GM18505 (cell line): ENCODE measurements around the gene POLR2I.

Experiments
- ATAC-seq: cut with Tn5 transposase; IDR thresholded peaks from one replicate; pipeline ENCODE4 v1.9.1; 2021; ENCODE audit not compliant: unreplicated experiment
- POLR2A ChIP-seq: IDR thresholded peaks from 4 replicates; pipeline ENCODE4 v1.6.1; 2011; ENCODE audit warnings: borderline replicate concordance; ENCODE audit not compliant: insufficient read depth, insufficient read length; ENCODE audit errors: extremely low read depth

Gene POLR2I

DNA sequence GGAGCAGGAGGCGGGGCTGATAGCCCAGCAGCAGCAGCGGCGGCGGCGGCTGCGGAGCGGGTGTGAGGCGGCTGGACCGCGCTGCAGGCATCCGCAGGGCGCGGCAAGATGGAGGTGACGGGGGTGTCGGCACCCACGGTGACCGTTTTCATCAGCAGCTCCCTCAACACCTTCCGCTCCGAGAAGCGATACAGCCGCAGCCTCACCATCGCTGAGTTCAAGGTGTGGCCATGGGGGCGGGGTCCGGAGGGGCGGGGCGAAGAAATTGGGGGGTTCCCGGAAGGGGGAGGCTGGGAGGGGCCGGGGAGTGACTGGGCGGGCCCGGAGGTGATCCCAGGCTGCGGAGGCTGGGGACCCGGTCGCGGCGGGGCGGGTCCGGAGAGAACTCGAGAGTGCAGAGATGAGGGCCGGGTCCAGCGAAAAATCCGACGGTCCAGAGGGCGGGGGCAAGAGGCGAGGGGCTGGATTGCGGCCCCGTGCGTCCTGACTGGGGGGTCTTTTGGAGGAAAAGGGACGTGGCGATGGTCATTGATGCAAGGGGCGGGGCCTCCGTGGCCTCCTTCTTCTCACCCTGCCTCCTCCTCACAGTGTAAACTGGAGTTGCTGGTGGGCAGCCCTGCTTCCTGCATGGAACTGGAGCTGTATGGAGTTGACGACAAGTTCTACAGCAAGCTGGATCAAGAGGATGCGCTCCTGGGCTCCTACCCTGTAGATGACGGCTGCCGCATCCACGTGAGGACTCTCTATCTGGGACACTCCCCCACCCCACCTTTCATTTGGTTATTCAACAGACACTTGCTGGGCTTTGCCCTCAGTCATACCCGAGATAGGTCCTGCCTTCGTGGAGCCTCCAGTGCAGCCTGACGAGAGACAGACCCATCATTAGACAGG, 1.0 kb upstream of the POLR2I start, which contains the start of gene TBCB:
Gene TBCB, plus strand, starts transcription at position 16 of the 891 bp plus-strand sequence. Its CDS starts 93 bp downstream, at position 109.
- TF ChIP-seq POLR2A: peak; percentile 88
- peak; percentile 34 for ATAC-seq

DNA sequence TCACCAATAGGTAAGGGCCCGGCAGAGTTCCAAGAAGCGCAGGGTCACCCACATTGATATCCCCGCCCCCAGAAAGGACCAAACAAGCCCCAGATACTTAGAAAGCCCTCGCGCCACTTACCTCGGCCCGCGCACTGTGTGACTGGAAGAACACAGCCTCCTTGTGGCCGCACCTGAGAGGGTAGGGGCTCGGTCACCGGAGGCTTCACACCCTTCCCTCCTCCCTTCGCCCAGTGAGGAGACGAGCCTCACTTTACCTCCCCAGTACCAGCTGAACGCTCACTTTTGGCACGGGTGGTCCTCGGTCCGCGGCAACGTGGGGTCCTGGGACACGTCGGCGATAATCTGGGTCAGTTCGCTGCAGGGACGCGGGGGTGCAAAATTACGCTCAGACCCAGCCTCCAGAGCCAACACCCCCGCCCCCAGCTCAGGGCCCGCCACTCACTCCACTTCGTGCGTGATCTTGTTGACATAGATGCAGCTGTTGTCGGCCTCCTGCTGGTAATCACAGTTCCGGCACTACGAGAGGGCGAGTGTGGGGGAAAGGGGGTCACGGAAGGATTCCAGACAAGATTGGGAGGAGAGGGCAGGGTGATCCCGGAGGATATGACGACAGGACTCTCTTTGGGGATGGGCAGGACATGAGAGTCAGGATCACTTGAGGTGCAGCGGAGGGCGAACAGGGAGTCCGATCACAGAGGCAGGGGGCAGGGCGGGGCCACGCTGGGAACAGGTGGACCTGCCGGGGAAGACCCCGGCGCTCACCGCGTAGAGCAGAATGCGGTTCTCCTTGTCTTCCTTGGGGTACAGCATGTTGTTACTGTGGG, 568 bp downstream of the POLR2I start:
- TF ChIP-seq POLR2A: no peak
- ATAC-seq: peak; percentile 3

DNA sequence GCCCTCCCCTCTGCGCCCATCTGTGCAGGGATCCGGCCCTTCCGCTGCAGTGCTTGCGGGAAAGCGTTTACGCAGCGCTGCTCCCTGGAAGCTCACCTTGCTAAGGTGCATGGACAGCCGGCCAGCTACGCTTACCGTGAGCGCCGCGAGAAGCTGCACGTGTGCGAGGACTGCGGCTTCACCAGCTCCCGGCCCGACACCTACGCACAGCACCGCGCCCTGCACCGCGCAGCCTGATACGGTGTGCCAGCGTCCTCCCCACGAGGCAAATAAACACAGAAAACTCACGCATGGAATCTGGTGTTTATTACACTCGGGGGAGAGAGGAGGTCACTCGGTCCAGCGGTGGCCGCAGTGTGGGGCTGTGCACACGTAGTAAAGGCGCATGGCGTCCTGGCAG, 1.2 kb downstream of the POLR2I start:
- no peak for TF ChIP-seq POLR2A
- no peak for ATAC-seq

DNA sequence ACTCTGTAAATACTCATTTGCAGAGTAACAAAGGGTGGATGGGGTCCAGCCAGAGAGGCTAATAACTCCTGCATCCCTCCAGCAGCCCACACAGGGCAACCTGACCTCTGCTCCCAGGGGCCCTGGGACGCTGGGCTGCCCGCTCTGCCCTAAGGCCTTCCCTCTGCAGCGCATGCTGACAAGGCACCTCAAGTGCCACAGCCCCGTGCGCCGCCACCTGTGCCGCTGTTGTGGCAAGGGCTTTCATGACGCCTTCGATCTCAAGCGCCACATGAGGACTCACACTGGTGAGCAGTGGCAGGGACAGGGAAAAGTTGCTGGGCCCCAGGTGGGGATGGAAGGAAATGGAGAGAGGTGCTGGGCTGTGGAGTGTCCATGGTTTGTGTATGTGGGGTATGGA, 2.0 kb downstream of the POLR2I start:
- no peak for TF ChIP-seq POLR2A
- ATAC-seq: no peak

DNA sequence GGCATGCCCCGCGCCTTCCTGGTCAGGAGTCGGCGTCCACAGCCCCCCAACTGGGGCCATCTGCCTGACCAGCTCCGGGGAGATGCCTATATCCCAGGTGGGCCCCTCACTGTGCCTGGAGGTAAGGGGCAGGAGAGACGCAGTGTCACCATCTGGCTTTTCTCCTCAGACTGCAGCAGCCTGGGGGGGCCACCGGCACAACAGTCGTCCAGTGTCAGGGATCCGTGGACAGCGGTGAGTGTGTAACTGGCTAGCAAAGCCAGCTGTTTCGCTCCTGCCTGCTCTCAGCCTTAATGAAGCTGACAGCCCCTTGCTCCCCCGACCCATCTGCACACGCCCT, 3.5 kb downstream of the POLR2I start:
- no peak for TF ChIP-seq POLR2A
- no peak for ATAC-seq

DNA sequence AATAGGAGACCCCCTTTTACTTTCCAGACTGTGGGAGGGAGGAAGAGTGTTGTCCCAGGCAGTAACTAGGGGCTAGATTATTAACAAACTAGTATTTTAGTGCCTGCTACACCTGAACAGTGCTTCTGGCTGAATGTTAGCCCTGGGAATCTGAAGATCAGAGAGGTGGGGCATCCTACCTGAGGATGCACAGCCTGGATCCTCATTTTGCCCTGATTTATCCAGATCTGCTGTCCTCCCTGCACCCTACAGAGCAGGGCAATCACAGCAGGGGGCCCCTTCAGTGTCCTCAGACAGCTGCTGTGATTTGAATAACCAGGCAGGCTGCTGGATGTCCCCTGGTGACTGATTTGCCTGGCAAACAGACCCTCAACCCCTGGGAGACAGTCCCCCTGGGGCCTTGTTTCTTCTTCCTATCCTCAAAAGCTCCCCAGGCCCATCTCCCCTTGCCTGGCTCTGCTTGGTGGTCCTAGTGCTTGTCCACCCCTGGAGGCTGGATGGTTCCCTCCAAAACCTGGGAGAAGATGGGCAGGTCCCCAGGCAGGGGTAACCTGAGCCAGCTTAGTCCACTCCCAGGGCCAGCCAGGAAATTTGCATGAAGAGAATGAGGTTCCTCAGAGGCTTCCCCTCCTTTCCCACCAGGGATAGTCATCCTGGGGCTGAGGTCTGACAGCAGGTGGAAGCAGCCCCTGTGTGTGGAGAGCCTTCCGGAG, 4.0 kb downstream of the POLR2I start, which contains the start of gene OVOL3:
Gene OVOL3, plus strand, starts transcription at position 657 of the 713 bp plus-strand sequence. CDS start 60 bp downstream, outside the sequence.
- ATAC-seq: no peak

DNA sequence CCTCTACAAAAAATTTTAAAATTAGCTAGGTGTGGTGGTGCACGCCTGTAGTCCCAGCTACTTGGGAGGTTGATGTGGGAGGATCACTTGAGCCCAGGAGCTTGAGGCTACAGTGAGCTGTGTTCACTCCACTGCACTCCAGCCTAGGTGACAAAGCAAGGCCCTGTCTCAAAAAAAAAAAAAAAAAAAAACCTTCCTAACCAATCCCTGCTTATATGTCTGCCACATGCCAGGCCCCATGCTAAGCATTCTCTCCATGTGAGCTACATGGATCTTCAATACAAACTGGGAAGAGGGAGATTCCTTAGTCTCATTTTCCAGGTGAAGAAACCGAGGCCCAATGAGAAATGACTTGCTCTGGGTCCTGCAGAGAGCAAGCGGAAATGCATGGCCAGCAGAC, 6.0 kb downstream of the POLR2I start:
- TF ChIP-seq POLR2A: no peak
- no peak for ATAC-seq

More for the DNA sequence above, 4.0 kb downstream of the POLR2I start, which contains the start of gene OVOL3:
- no peak for TF ChIP-seq POLR2A

DNA sequence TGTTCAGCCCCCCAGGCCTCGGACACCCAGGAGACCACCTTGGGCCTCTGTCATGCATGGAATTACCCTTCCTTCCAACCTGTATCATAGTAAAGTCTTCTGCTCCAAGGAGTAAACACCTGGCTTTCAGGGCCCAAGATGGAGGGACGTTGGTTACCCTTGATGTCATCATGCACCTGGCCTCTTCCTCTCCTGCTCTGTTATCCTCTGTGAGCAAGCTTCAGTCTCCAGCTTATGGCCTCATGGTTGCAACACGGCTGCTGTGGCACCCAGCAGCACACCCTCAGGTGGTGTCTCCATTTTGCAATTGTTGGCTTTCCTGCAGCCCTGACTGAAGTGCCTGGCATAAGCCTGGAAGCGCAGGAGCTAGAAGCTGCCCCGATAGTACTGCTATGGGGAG, 7.7 kb downstream of the POLR2I start:
- no peak for ATAC-seq
- no peak for TF ChIP-seq POLR2A

DNA sequence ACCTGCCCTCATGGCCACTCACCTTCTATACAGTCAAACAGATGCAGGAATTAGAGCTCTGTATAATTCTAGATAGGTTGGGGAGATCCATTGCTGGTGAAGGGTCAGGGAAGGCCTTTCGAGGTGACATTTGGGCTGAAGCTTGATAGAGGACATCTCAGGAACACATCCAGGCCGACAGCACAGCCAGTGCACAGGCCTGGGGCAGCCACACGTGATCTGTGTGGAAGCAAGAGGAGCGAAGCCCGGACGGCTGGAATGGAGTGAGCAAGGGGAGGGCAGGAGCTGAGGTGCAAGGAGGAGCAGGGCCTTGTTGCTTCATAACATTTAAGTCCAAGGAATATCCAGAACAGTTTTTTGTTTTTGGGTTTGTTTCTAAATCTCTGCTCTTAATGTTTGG, 8.2 kb downstream of the POLR2I start:
- no peak for ATAC-seq
- no peak for TF ChIP-seq POLR2A

DNA sequence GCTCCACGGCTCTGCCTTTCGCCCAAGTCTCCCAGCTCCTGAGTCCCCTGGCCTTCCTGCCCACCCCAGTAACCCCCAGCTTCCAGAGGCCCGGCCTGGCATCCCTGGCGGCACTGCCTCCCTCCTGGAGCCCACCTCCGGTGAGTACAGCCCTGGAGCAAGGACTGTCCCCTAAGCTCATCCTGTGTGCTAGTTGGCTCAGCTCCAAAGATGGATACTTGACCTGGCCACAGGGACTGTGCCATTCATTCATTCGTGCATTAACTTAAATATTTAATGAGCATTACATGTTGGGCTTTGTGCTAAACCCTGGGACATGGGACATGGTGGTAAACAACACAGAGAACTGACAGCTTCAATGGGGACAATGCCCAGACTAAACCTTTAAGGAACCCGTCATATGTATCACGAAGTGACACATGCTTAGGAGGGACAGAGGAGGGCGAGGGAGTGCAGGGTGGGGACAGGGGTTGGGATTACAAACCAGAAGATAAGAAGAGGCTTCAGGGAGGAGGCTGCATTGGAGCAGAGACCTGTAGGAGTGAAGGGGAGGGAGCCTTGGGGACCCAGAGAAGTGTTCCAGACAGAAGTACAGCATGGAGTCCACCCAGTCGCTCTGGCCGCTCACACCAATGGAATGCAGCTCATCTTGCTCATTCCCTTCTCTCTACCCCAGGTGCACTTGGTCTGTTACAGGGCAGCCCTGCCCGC, 10.7 kb downstream of the POLR2I start:
- no peak for ATAC-seq
- TF ChIP-seq POLR2A: no peak

DNA sequence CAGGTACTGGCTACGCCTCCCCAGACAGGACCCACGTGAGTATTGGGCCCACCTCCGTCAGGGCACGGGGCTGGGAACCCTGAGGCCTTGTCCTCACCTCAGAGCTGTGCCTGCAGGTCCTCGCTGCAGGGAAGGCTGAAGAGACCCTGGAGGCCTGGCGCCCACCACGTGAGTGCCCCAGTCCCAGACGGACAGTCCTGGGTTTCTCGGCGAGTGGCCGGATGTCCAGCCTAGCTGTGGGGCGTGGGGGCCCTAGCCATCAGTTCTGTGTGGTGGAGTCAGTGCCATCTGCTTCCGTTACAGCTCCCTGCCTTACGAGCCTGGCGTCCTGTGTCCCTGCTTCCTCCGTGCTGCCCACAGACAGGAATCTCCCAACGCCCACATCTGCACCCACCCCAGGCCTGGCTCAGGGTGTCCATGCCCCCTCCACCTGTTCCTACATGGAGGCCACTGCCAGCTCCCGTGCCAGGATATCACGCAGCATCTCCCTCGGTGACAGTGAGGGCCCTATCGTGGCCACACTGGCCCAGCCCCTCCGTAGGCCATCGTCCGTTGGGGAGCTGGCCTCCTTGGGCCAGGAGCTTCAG, 11.5 kb downstream of the POLR2I start:
- no peak for ATAC-seq
- TF ChIP-seq POLR2A: no peak
